Upper lobe of left lung (tissue), 4 donors: ENCODE results near the gene GCK.

Experiments
- CTCF ChIP-seq, 6 experiments: fragments of 450-650 bp in 4 of 6; fragments of 200-600 bp in 2 of 6; sonication (generic) in 2 of 6; IDR thresholded peaks; one replicate each; pipeline ENCODE4 v1.5.1; 2016 to 2019; ENCODE audit warnings: antibody characterized with exemption in 6 of 6
- EP300 ChIP-seq, 4 donors: sonication (generic); formaldehyde crosslinking; IDR thresholded peaks; one replicate each; pipeline ENCODE4 v1.5.1; 2017; ENCODE audit warnings: antibody characterized with exemption in 4 of 4, control low read depth in 2 of 4
- POLR2A ChIP-seq, 4 donors: fragments of 450-650 bp; IDR thresholded peaks; one replicate each; pipeline ENCODE4 v1.5.1; 2016 to 2017; ENCODE audit warnings: antibody characterized with exemption in 4 of 4, mild to moderate bottlenecking in 2 of 4
- POLR2AphosphoS5 ChIP-seq, 2 donors: sonication (generic); formaldehyde crosslinking; IDR thresholded peaks; one replicate each; pipeline ENCODE4 v1.5.1; 2017; ENCODE audit warnings: antibody characterized with exemption in 2 of 2

GRCh38 chr7:44237696-44238095 lies 48.5 kb upstream of the GCK start:
- no peak for TF ChIP-seq CTCF (IDR thresholded peaks at IDR 0.05)
- TF ChIP-seq EP300 (IDR thresholded peaks at IDR 0.05), result no peak
- no peak for TF ChIP-seq POLR2AphosphoS5 (IDR thresholded peaks at IDR 0.05)
- no peak for TF ChIP-seq POLR2A (IDR thresholded peaks at IDR 0.05)
